Measurements from ENCODE around the gene LPXN. TPM values are rescaled to one million over a fixed set of nuclear protein-coding genes. Genes with fewer than 3 reads are reported as not detected.

The LPXN gene
- total and polyA plus RNA-seq, 2 donors (not counting 3 experiments of a cell fraction or from before 2014, with no cell fraction given): 6.2 TPM

DNA sequence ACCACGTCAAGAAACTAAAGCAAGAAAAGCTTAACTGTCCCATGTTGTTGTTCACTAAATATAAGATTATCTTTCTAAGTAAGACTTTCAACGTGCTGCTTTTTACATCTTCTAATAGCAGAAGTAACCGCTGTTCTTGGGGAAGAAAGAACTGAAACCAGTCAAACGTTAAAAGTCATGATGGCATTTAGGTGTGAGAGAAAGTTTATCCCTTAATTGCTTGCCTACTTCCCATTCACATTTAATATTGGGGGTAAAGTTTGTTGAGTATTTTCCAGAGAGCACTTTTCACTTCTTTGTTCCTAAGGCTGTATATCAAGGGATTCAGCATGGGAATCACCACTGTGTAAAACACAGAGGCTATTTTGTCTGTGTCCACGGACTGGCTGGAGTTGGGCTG is 68.7 kb downstream of the LPXN start:
- Histone ChIP-seq H3K4me2 (ENCODE audit: insufficient read depth, low read length) (no peak overlapping the region), H3K9me3 (replicated peaks; ENCODE audit: control insufficient read depth, insufficient read depth, low read length) (no peaks in the 10 kb centered on the region), H3K27me3 (ENCODE audit: control insufficient read depth in 2 of 2, insufficient read depth in 2 of 2, low read length in 2 of 2) (peaks cover 4 to 11% of the 10 kb centered on the region in 2 experiments), H3K79me2 (ENCODE audit: control insufficient read depth, insufficient read depth, low read length) (no peaks in the 10 kb centered on the region), H3K36me3 (ENCODE audit: control insufficient read depth in 2 of 2, extremely low read depth in 1 of 2, insufficient read depth in 2 of 2, low read length in 2 of 2) (no peaks in the 10 kb centered on the region), H3K4me3 (replicated peaks in 1 of 3; ENCODE audit: insufficient read depth in 1 of 3, low read depth in 1 of 3, low read length in 3 of 3) (no peak overlapping the region), H3K9me1 (replicated peaks; ENCODE audit: control insufficient read depth, extremely low read depth, insufficient read depth, low read length) (no peaks in the 10 kb centered on the region), H3K27ac (ENCODE audit: insufficient read depth, low read depth, low read length) (no peak overlapping the region), H4K20me1 (replicated peaks; ENCODE audit: control insufficient read depth, extremely low read depth, insufficient read depth, low read length) (no peaks in the 10 kb centered on the region), H3K9ac (replicated peaks; ENCODE audit: extremely low read depth, insufficient read depth, low read length) (no peak overlapping the region), H2AFZ (ENCODE audit: low read depth, low read length) (no peak overlapping the region), H3K4me1 (ENCODE audit: control insufficient read depth, extremely low read depth, insufficient read depth, low read length) (no peaks in the 10 kb centered on the region)
- ChIA-PET POLR2A (no interaction called here), CTCF (no interaction called here)
- dilution Hi-C loops (cut with MboI; ENCODE audit: extremely low pct_ligation_motif_present, low sequenced_read_pairs) (no loop called here), intact Hi-C loops (cut with micrococcal nuclease) (no loop called here)
- FAIRE-seq (no peak), DNase-seq (ENCODE audit: low read depth, low spot score) (no peak)
- TF ChIP-seq POLR2A (IDR thresholded peaks at IDR 0.05; ENCODE audit: low read depth, low read length) (no peak), FOS (IDR thresholded peaks at IDR 0.05; ENCODE audit: borderline replicate concordance, insufficient read depth, low read length) (no peak), MYC (IDR thresholded peaks at IDR 0.05; ENCODE audit: low read depth, low read length) (no peak), JUN (IDR thresholded peaks at IDR 0.05; ENCODE audit: borderline replicate concordance, insufficient read depth, insufficient read length, low read depth) (no peak), POLR2AphosphoS5 (IDR thresholded peaks at IDR 0.05; ENCODE audit: insufficient read depth, low read depth, low read length) (no peak), EZH2 (IDR thresholded peaks at IDR 0.05; ENCODE audit: borderline replicate concordance, low read depth, low read length, severe bottlenecking) (no peak), GATA2 (IDR thresholded peaks at IDR 0.05; ENCODE audit: insufficient read depth, insufficient read length, low read depth, low read length) (no peak)
- TF ChIP-seq, protein P1, sequence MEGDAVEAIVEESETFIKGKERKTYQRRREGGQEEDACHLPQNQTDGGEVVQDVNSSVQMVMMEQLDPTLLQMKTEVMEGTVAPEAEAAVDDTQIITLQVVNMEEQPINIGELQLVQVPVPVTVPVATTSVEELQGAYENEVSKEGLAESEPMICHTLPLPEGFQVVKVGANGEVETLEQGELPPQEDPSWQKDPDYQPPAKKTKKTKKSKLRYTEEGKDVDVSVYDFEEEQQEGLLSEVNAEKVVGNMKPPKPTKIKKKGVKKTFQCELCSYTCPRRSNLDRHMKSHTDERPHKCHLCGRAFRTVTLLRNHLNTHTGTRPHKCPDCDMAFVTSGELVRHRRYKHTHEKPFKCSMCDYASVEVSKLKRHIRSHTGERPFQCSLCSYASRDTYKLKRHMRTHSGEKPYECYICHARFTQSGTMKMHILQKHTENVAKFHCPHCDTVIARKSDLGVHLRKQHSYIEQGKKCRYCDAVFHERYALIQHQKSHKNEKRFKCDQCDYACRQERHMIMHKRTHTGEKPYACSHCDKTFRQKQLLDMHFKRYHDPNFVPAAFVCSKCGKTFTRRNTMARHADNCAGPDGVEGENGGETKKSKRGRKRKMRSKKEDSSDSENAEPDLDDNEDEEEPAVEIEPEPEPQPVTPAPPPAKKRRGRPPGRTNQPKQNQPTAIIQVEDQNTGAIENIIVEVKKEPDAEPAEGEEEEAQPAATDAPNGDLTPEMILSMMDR (IDR thresholded peaks at IDR 0.05; ENCODE audit: extremely low read depth in 1 of 2, insufficient read depth in 1 of 2, low read depth in 1 of 2, low read length in 2 of 2): no peak
- TF ChIP-seq, protein P2, sequence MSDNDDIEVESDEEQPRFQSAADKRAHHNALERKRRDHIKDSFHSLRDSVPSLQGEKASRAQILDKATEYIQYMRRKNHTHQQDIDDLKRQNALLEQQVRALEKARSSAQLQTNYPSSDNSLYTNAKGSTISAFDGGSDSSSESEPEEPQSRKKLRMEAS (IDR thresholded peaks at IDR 0.05; ENCODE audit: insufficient read depth, insufficient read length): no peak
- BruUV-seq (replicated peaks): no TSS peak

Data from endothelial cell of umbilical vein (primary cell).